GM18508 (cell line): ENCODE measurements around the gene NME1.

Experiments
- ATAC-seq: cut with Tn5 transposase; IDR thresholded peaks from one replicate; pipeline ENCODE4 v1.9.1; 2021; ENCODE audit warnings: moderate number of reproducible peaks; ENCODE audit not compliant: insufficient read depth, unreplicated experiment

Gene NME1

GRCh38 chr17:51188271-51188833 is 35.0 kb downstream of the NME1 start:
- no peak for ATAC-seq

- no peak for ATAC-seq
Observed at GRCh38 chr17:51189162-51189561, 35.8 kb downstream of the NME1 start.

- no peak for ATAC-seq
Observed at GRCh38 chr17:51189628-51190027, 36.3 kb downstream of the NME1 start.

- no peak for ATAC-seq
Observed at GRCh38 chr17:51191895-51192294, 38.5 kb downstream of the NME1 start.

- no peak for ATAC-seq
Observed at GRCh38 chr17:51197754-51198153, 44.4 kb downstream of the NME1 start.

- ATAC-seq, result no peak
Observed at GRCh38 chr17:51200295-51200694, 46.9 kb downstream of the NME1 start.

- no peak for ATAC-seq
Observed at GRCh38 chr17:51200846-51201245, 47.5 kb downstream of the NME1 start.

GRCh38 chr17:51203838-51204237 is 50.5 kb downstream of the NME1 start:
- ATAC-seq, result no peak
